SK-N-MC (cell line): Measurements from ENCODE around the gene COL5A2.

ENCODE experiments used
- EZH2 ChIP-seq: fragments of 200-600 bp; sonication (generic); IDR thresholded peaks from one replicate; pipeline ENCODE4 v1.6.1; 2017; ENCODE audit warnings: antibody characterized with exemption
- FOXP2 ChIP-seq: optimal IDR thresholded peaks from 2 replicates; pipeline ENCODE3; 2011; ENCODE audit warnings: mild to moderate bottlenecking, moderate library complexity; ENCODE audit not compliant: insufficient read depth; ENCODE audit errors: extremely low read length, control extremely low read depth
- POLR2AphosphoS5 ChIP-seq: IDR thresholded peaks from 2 replicates; pipeline ENCODE4 v1.6.1; 2012; ENCODE audit warnings: mild to moderate bottlenecking, low read depth, low read length, borderline replicate concordance

DNA sequence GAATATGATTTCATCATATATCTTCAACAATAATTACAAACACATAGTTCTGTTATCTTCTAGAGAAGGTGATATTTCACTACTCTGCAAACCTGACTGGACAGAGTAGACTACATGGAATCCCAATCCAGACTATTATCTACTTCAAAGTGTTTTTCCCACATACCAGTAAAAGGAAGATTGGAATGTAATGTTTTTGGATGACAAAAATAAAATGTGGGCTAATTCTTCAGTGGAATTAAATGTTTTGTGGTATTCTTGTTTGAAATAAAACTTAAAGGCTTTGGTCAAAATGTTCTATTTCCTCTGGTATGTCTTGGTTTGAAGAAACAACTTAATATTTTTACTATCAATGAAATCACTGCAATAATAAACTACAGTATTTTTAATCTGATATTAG is 22.1 kb downstream of the COL5A2 start:
- TF ChIP-seq EZH2 (no peak), POLR2AphosphoS5 (no peak), FOXP2 (no peak)
